Activated CD4-positive, alpha-beta memory T cell treated with anti-CD3 and anti-CD28 coated beads for 36 hours (primary cell): ENCODE measurements around the gene NRG3. TPM values are rescaled to one million over a fixed set of nuclear protein-coding genes. Genes with fewer than 3 reads are reported as not detected.

ENCODE experiments used
- CTCF ChIA-PET: fragments of 350-600 bp; sonication (Branson Sonifier 250); formaldehyde crosslinking; loops from one replicate; lab custom pipeline; 2021; ENCODE audit warnings: antibody characterized with exemption, inconsistent platforms; lab: Charles Lee
- POLR2A ChIA-PET: fragments of 350-600 bp; sonication (Branson Sonifier 250); formaldehyde crosslinking; loops from one replicate; lab custom pipeline; 2021; ENCODE audit warnings: antibody characterized with exemption; lab: Charles Lee
- DNase-seq: peaks from one replicate; pipeline ENCODE4 v3.0.0-alpha.2; 2020
- H3K27ac Mint-ChIP-seq: one replicate; pipeline ENCODE4 v1.8.0; 2021; ENCODE audit warnings: mixed read lengths
- H3K27me3 Mint-ChIP-seq: one replicate; pipeline ENCODE4 v1.8.0; 2021; ENCODE audit warnings: mixed read lengths
- H3K36me3 Mint-ChIP-seq: one replicate; pipeline ENCODE4 v1.8.0; 2021; ENCODE audit warnings: mixed read lengths
- H3K4me1 Mint-ChIP-seq: one replicate; pipeline ENCODE4 v1.8.0; 2021; ENCODE audit warnings: low read depth, mixed read lengths
- H3K4me3 Mint-ChIP-seq: one replicate; pipeline ENCODE4 v1.8.0; 2021; ENCODE audit warnings: mild to moderate bottlenecking, mixed read lengths
- H3K9me3 Mint-ChIP-seq: one replicate; pipeline ENCODE4 v1.8.0; 2021; ENCODE audit warnings: mixed read lengths
- intact Hi-C: fragments of 100-400 bp; cut with micrococcal nuclease; formaldehyde crosslinking; loops from one replicate; pipeline ENCODE4 v1.15.1; 2023
- total RNA-seq, 2 experiments: library from RNA; stranded (reverse); gene quantifications; one replicate each; pipeline ENCODE4 v1.2.3, GENCODE V29; 2021

Gene NRG3
- total RNA-seq, 2 experiments from 2014 or later: not detected

GRCh38 chr10:82498976-82499375 lies 624.0 kb downstream of the NRG3 start:
- no peak for DNase-seq
- no peak overlapping the region for H3K4me3 Mint-ChIP-seq
- no peak overlapping the region for H3K27ac Mint-ChIP-seq
- ChIA-PET POLR2A (no interaction called here), CTCF (no interaction called here)
- no peaks in the 10 kb centered on the region for H3K27me3 Mint-ChIP-seq
- no peaks in the 10 kb centered on the region for H3K4me1 Mint-ChIP-seq
- intact Hi-C loops: no loop called here
- no peaks in the 10 kb centered on the region for H3K36me3 Mint-ChIP-seq
- H3K9me3 Mint-ChIP-seq: peaks cover 13% of the 10 kb centered on the region

GRCh38 chr10:82505009-82505408 lies 630.0 kb downstream of the NRG3 start:
- H3K4me1 Mint-ChIP-seq: no peaks in the 10 kb centered on the region
- H3K36me3 Mint-ChIP-seq: no peaks in the 10 kb centered on the region
- H3K27me3 Mint-ChIP-seq: no peaks in the 10 kb centered on the region
- intact Hi-C loops: no loop called here
- H3K4me3 Mint-ChIP-seq: no peak overlapping the region
- POLR2A ChIA-PET: no interaction called here
- CTCF ChIA-PET: no interaction called here
- no peak overlapping the region for H3K27ac Mint-ChIP-seq
- no peak for DNase-seq
- H3K9me3 Mint-ChIP-seq: peaks cover 7% of the 10 kb centered on the region

- no peak overlapping the region for H3K4me3 Mint-ChIP-seq
- no peak overlapping the region for H3K27ac Mint-ChIP-seq
- intact Hi-C loops: no loop called here
- CTCF ChIA-PET: no interaction called here
- no peaks in the 10 kb centered on the region for H3K27me3 Mint-ChIP-seq
- H3K36me3 Mint-ChIP-seq: no peaks in the 10 kb centered on the region
- DNase-seq: no peak
- POLR2A ChIA-PET: no interaction called here
- H3K4me1 Mint-ChIP-seq: no peaks in the 10 kb centered on the region
- H3K9me3 Mint-ChIP-seq: peaks cover 7% of the 10 kb centered on the region
These were observed 631.8 kb downstream of the NRG3 start for GRCh38 chr10:82506680-82507376.

- CTCF ChIA-PET: no interaction called here
- no peak for DNase-seq
- no peak overlapping the region for H3K27ac Mint-ChIP-seq
- intact Hi-C loops: no loop called here
- H3K4me3 Mint-ChIP-seq: no peak overlapping the region
- no peaks in the 10 kb centered on the region for H3K36me3 Mint-ChIP-seq
- H3K4me1 Mint-ChIP-seq: no peaks in the 10 kb centered on the region
- peaks cover 17% of the 10 kb centered on the region for H3K9me3 Mint-ChIP-seq
- POLR2A ChIA-PET: no interaction called here
- no peaks in the 10 kb centered on the region for H3K27me3 Mint-ChIP-seq
These were observed 640.3 kb downstream of the NRG3 start for GRCh38 chr10:82515256-82515655.

- intact Hi-C loops: no loop called here
- H3K27me3 Mint-ChIP-seq: no peaks in the 10 kb centered on the region
- no peak for DNase-seq
- POLR2A ChIA-PET: no interaction called here
- no peaks in the 10 kb centered on the region for H3K36me3 Mint-ChIP-seq
- H3K9me3 Mint-ChIP-seq: no peaks in the 10 kb centered on the region
- no peak overlapping the region for H3K4me3 Mint-ChIP-seq
- CTCF ChIA-PET: no interaction called here
- H3K4me1 Mint-ChIP-seq: no peaks in the 10 kb centered on the region
- no peak overlapping the region for H3K27ac Mint-ChIP-seq
These were observed 654.1 kb downstream of the NRG3 start for GRCh38 chr10:82529062-82529461.

- H3K36me3 Mint-ChIP-seq: no peaks in the 10 kb centered on the region
- intact Hi-C loops: no loop called here
- H3K4me1 Mint-ChIP-seq: no peaks in the 10 kb centered on the region
- H3K27me3 Mint-ChIP-seq: no peaks in the 10 kb centered on the region
- H3K27ac Mint-ChIP-seq: no peak overlapping the region
- H3K4me3 Mint-ChIP-seq: no peak overlapping the region
- CTCF ChIA-PET: no interaction called here
- peaks cover 3% of the 10 kb centered on the region for H3K9me3 Mint-ChIP-seq
- POLR2A ChIA-PET: no interaction called here
- DNase-seq: no peak
These were observed 660.5 kb downstream of the NRG3 start for GRCh38 chr10:82535457-82535856.

- no peak for DNase-seq
These were observed 661.7 kb downstream of the NRG3 start for GRCh38 chr10:82536668-82537067.

GRCh38 chr10:82538272-82538671 lies 663.3 kb downstream of the NRG3 start:
- H3K4me3 Mint-ChIP-seq: no peak overlapping the region
- H3K27ac Mint-ChIP-seq: no peak overlapping the region
- no peak for DNase-seq
- no peaks in the 10 kb centered on the region for H3K27me3 Mint-ChIP-seq
- POLR2A ChIA-PET: no interaction called here
- CTCF ChIA-PET: no interaction called here
- H3K36me3 Mint-ChIP-seq: no peaks in the 10 kb centered on the region
- intact Hi-C loops: no loop called here
- H3K4me1 Mint-ChIP-seq: no peaks in the 10 kb centered on the region
- H3K9me3 Mint-ChIP-seq: peaks cover 3% of the 10 kb centered on the region

More at GRCh38 chr10:82536668-82537067, 661.7 kb downstream of the NRG3 start:
- Mint-ChIP-seq H3K27me3 (no peaks in the 10 kb centered on the region), H3K4me3 (no peak overlapping the region), H3K9me3 (peaks cover 3% of the 10 kb centered on the region), H3K27ac (no peak overlapping the region), H3K36me3 (no peaks in the 10 kb centered on the region), H3K4me1 (no peaks in the 10 kb centered on the region)
- POLR2A ChIA-PET: no interaction called here
- intact Hi-C loops: no loop called here
- CTCF ChIA-PET: no interaction called here

GRCh38 chr10:82543631-82544030 lies 668.6 kb downstream of the NRG3 start:
- Mint-ChIP-seq H3K27me3 (no peaks in the 10 kb centered on the region), H3K9me3 (peaks cover 10% of the 10 kb centered on the region), H3K27ac (no peak overlapping the region), H3K4me3 (no peak overlapping the region), H3K36me3 (no peaks in the 10 kb centered on the region), H3K4me1 (no peaks in the 10 kb centered on the region)
- intact Hi-C loops: no loop called here
- ChIA-PET CTCF (no interaction called here), POLR2A (no interaction called here)
- DNase-seq: no peak

GRCh38 chr10:82544377-82544776 lies 669.4 kb downstream of the NRG3 start:
- H3K4me3 Mint-ChIP-seq: no peak overlapping the region
- CTCF ChIA-PET: no interaction called here
- intact Hi-C loops: no loop called here

GRCh38 chr10:82551506-82551905 lies 676.5 kb downstream of the NRG3 start:
- peaks cover 10% of the 10 kb centered on the region for H3K9me3 Mint-ChIP-seq
- no peaks in the 10 kb centered on the region for H3K4me1 Mint-ChIP-seq
- DNase-seq: no peak
- no peak overlapping the region for H3K27ac Mint-ChIP-seq
- H3K36me3 Mint-ChIP-seq: no peaks in the 10 kb centered on the region
- no peak overlapping the region for H3K4me3 Mint-ChIP-seq
- no peaks in the 10 kb centered on the region for H3K27me3 Mint-ChIP-seq
- CTCF ChIA-PET: no interaction called here
- intact Hi-C loops: no loop called here
- POLR2A ChIA-PET: no interaction called here

More at GRCh38 chr10:82544377-82544776, 669.4 kb downstream of the NRG3 start:
- no peak for DNase-seq
- no peaks in the 10 kb centered on the region for H3K4me1 Mint-ChIP-seq
- H3K9me3 Mint-ChIP-seq: peaks cover 11% of the 10 kb centered on the region
- no peaks in the 10 kb centered on the region for H3K27me3 Mint-ChIP-seq
- H3K27ac Mint-ChIP-seq: no peak overlapping the region
- POLR2A ChIA-PET: no interaction called here
- H3K36me3 Mint-ChIP-seq: no peaks in the 10 kb centered on the region

- H3K9me3 Mint-ChIP-seq: peaks cover 8% of the 10 kb centered on the region
- no peaks in the 10 kb centered on the region for H3K27me3 Mint-ChIP-seq
- DNase-seq: no peak
- H3K27ac Mint-ChIP-seq: no peak overlapping the region
- CTCF ChIA-PET: no interaction called here
- intact Hi-C loops: no loop called here
- no peaks in the 10 kb centered on the region for H3K4me1 Mint-ChIP-seq
- no peaks in the 10 kb centered on the region for H3K36me3 Mint-ChIP-seq
- POLR2A ChIA-PET: no interaction called here
- no peak overlapping the region for H3K4me3 Mint-ChIP-seq
These were observed 677.3 kb downstream of the NRG3 start for GRCh38 chr10:82552267-82552666.

- ChIA-PET POLR2A (no interaction called here), CTCF (no interaction called here)
- H3K27me3 Mint-ChIP-seq: no peaks in the 10 kb centered on the region
- no peak overlapping the region for H3K27ac Mint-ChIP-seq
- intact Hi-C loops: no loop called here
- no peaks in the 10 kb centered on the region for H3K4me1 Mint-ChIP-seq
- H3K36me3 Mint-ChIP-seq: no peaks in the 10 kb centered on the region
- H3K9me3 Mint-ChIP-seq: peaks cover 2% of the 10 kb centered on the region
- H3K4me3 Mint-ChIP-seq: no peak overlapping the region
- DNase-seq: no peak
These were observed 679.4 kb downstream of the NRG3 start for GRCh38 chr10:82554381-82554780.
